Measurements from ENCODE around the gene TMEM176B. TPM values are rescaled to one million over a fixed set of nuclear protein-coding genes. Genes with fewer than 3 reads are reported as not detected.

TMEM176B gene
- total RNA-seq, 1 experiment from 2014 or later, result 0.31 TPM

- H3K9me3 ChIP-seq (ENCODE audit: control insufficient read depth, insufficient read depth, low read depth, low read length), result no peaks in the 10 kb centered on the region
- TF ChIP-seq SIN3A (IDR thresholded peaks at IDR 0.05; ENCODE audit: borderline replicate concordance, insufficient read depth, low read depth, low read length), result no peak
- ChIA-PET POLR2A (no interaction called here), CTCF (no interaction called here)
- no peaks in the 10 kb centered on the region for H3K4me1 ChIP-seq (ENCODE audit: control insufficient read depth, insufficient read depth, low read length)
- DNase-seq (ENCODE audit: low read depth, low spot score) (no peak), ATAC-seq (no peak)
- H3K36me3 ChIP-seq (ENCODE audit: control insufficient read depth, insufficient read depth, low read length), result no peaks in the 10 kb centered on the region
- intact Hi-C loops (cut with micrococcal nuclease; ENCODE audit: unreplicated experiment), result no loop called here
- no peak overlapping the region for H3K4me3 ChIP-seq (ENCODE audit: low read depth in 2 of 2, low read length in 2 of 2)
- no TSS peak for BruUV-seq (replicated peaks)
- in situ Hi-C loops (cut with HindIII; ENCODE audit: low pct_unique_long_range_greater_than_20kb, low sequenced_read_pairs), result no loop called here
- H3K27me3 ChIP-seq (ENCODE audit: control insufficient read depth, insufficient read depth, low read length), result no peaks in the 10 kb centered on the region
- no peak overlapping the region for H3K27ac ChIP-seq (ENCODE audit: low read length)
Measured at GRCh38 chr7:150769768-150770167, 30.4 kb downstream of the TMEM176B start.

- in situ Hi-C loops (cut with HindIII; ENCODE audit: low pct_unique_long_range_greater_than_20kb, low sequenced_read_pairs) (no loop called here), intact Hi-C loops (cut with micrococcal nuclease; ENCODE audit: unreplicated experiment) (no loop called here)
- ATAC-seq (no peak), DNase-seq (ENCODE audit: low read depth, low spot score) (no peak)
- H3K4me1 ChIP-seq (ENCODE audit: control insufficient read depth, insufficient read depth, low read length), result no peaks in the 10 kb centered on the region
- POLR2A ChIA-PET, result no interaction called here
- no peaks in the 10 kb centered on the region for H3K36me3 ChIP-seq (ENCODE audit: control insufficient read depth, insufficient read depth, low read length)
- BruUV-seq (replicated peaks), result no TSS peak
- no peak overlapping the region for H3K27ac ChIP-seq (ENCODE audit: low read length)
- no peak overlapping the region for H3K4me3 ChIP-seq (ENCODE audit: low read depth in 2 of 2, low read length in 2 of 2)
- H3K27me3 ChIP-seq (ENCODE audit: control insufficient read depth, insufficient read depth, low read length), result no peaks in the 10 kb centered on the region; the same call in 1 of the 2 replicates
- H3K9me3 ChIP-seq (ENCODE audit: control insufficient read depth, insufficient read depth, low read depth, low read length), result no peaks in the 10 kb centered on the region
- CTCF ChIA-PET, result no interaction called here
- TF ChIP-seq TCF7L2 (IDR thresholded peaks at IDR 0.05; ENCODE audit: low read depth, low read length) (no peak), CTCF (IDR thresholded peaks at IDR 0.05) (no peak), POLR2AphosphoS5 (IDR thresholded peaks at IDR 0.05; ENCODE audit: low read depth, low read length) (no peak), SIN3A (IDR thresholded peaks at IDR 0.05; ENCODE audit: borderline replicate concordance, insufficient read depth, low read depth, low read length) (no peak), REST (IDR thresholded peaks at IDR 0.05; ENCODE audit: insufficient read depth in 1 of 2, low read depth in 2 of 2, low read length in 1 of 2) (no peak)
Measured at GRCh38 chr7:150766334-150766709, 33.8 kb downstream of the TMEM176B start.

- Histone ChIP-seq H3K9me3 (ENCODE audit: control insufficient read depth, insufficient read depth, low read depth, low read length) (no peaks in the 10 kb centered on the region), H3K4me1 (ENCODE audit: control insufficient read depth, insufficient read depth, low read length) (no peaks in the 10 kb centered on the region), H3K36me3 (ENCODE audit: control insufficient read depth, insufficient read depth, low read length) (no peaks in the 10 kb centered on the region), H3K27ac (ENCODE audit: low read length) (no peak overlapping the region), H3K27me3 (ENCODE audit: control insufficient read depth, insufficient read depth, low read length) (peaks cover 2% of the 10 kb centered on the region; the same call in 1 of the 2 replicates), H3K4me3 (ENCODE audit: low read depth in 2 of 2, low read length in 2 of 2) (no peak overlapping the region)
- intact Hi-C loops (cut with micrococcal nuclease; ENCODE audit: unreplicated experiment), result loop anchor here (5.0 to 10.0 kb wide), 2 partner anchors 312 to 475 kb away; no protein-coding TSS in a partner anchor
- BruUV-seq (replicated peaks), result no TSS peak
- no peak for DNase-seq (ENCODE audit: low read depth, low spot score)
- CTCF ChIA-PET, result interaction anchor here (0.8 kb wide), 1 partner anchor 19 kb away, joined by 12 read pairs; no protein-coding TSS in a partner anchor
- ATAC-seq, result no peak
- in situ Hi-C loops (cut with HindIII; ENCODE audit: low pct_unique_long_range_greater_than_20kb, low sequenced_read_pairs), result no loop called here
- POLR2A ChIA-PET, result no interaction called here
- TF ChIP-seq CTCF (IDR thresholded peaks at IDR 0.05) (no peak), TCF7L2 (IDR thresholded peaks at IDR 0.05; ENCODE audit: low read depth, low read length) (no peak), POLR2AphosphoS5 (IDR thresholded peaks at IDR 0.05; ENCODE audit: low read depth, low read length) (no peak), REST (IDR thresholded peaks at IDR 0.05; ENCODE audit: insufficient read depth in 1 of 2, low read depth in 2 of 2, low read length in 1 of 2) (no peak), SIN3A (IDR thresholded peaks at IDR 0.05; ENCODE audit: borderline replicate concordance, insufficient read depth, low read depth, low read length) (no peak)
Measured at GRCh38 chr7:150759479-150759878, 40.7 kb downstream of the TMEM176B start.
